GM19452 (cell line): ENCODE data around the gene HIF3A.

Experiments
- ATAC-seq: cut with Tn5 transposase; IDR thresholded peaks from one replicate; pipeline ENCODE4 v1.9.1; 2021; ENCODE audit not compliant: unreplicated experiment

Gene HIF3A

GRCh38 chr19:46326608-46327007, 29.8 kb downstream of the HIF3A start:
- no peak for ATAC-seq

DNA sequence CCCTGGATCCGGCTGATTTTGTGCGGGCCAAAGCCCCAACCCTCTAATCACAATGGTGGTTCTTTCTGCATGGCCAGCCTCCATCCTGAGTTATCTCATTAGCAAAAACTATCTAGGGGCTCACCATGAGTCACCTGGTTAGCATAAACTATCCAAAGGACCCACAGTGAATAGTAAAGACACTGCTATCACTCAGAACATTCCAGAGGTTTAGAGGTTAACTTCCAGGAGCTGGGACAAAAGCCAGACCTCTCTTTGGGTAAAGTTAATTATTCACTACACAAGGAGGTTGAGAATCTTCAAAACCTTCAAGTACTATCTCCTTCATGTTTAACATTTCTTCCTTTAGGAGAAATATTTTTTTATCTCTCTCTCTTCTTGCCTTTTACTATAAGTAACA, 31.2 kb downstream of the HIF3A start:
- no peak for ATAC-seq

GRCh38 chr19:46330319-46330918, 33.6 kb downstream of the HIF3A start:
- no peak for ATAC-seq

- no peak for ATAC-seq
Observed at GRCh38 chr19:46337487-46337886, 40.6 kb downstream of the HIF3A start.

DNA sequence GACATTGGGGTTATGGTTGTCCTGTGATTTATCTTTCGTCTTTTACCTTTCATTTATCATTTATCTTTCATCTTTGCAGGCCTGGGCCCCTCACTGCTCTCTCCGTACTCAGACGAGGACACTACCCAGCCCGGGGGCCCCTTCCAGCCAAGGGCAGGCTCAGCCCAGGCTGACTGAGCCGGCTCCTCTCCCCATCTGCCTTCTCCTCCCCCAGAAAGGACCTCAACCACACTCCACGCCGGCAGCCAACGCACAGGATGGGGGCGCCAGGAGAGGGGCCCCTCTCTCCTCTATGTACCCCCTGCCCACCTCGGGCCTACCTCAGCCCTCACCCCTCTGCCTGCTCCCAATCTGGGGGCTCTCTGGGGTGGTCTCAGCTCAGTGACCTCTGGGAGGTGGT, 42.6 kb downstream of the HIF3A start:
- no peak for ATAC-seq

DNA sequence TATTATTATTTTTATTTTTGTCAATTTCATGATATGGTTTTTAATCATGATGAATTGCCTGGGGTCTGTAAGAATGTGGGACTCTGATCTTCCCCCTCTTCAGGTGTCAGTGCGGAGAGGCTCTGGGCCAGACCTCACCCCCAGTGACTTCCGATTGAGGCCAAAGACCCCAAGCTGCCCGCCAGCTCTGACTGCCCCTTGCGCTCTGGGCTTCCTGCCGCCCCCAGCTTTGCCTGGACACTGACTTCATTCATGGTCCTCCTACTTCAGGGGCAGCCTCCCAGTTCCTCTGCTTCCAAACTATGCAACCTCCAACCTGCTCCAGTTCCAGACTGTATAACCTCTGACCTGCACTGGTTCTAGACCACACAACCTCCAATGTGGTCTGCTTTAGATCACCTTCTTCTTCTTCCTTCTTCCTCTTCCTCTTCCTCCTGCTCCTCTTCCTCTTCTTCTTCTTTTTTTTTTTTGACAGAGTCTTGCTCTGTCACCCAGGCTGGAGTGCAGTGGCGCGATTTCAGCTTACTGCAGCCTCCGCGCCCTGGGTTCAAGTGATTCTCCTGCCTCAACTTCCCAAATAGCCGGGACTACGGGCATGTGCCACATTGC, 43.3 kb downstream of the HIF3A start:
- ATAC-seq = no peak

- no peak for ATAC-seq
Observed at GRCh38 chr19:46341937-46342336, 45.1 kb downstream of the HIF3A start.

GRCh38 chr19:46344363-46344762, 47.5 kb downstream of the HIF3A start:
- ATAC-seq = no peak

DNA sequence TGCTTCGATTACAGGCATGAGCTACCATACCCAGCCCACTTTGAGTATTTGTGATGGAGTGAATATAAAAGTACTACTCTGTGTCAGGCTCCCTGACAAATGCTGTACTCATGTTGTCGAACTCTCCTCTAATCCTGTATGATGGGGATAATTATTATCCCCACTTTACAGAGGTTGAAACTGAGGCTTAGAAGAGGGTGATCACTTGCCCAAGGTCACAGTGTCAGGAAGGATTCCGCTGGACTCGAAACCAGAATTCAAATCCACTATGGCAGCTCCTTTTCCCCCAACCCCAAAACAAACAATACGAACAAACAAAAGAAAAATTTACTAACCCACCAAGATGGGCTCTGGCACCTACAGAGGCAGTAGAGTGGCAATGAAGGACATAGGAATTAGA, 48.3 kb downstream of the HIF3A start:
- ATAC-seq = no peak

DNA sequence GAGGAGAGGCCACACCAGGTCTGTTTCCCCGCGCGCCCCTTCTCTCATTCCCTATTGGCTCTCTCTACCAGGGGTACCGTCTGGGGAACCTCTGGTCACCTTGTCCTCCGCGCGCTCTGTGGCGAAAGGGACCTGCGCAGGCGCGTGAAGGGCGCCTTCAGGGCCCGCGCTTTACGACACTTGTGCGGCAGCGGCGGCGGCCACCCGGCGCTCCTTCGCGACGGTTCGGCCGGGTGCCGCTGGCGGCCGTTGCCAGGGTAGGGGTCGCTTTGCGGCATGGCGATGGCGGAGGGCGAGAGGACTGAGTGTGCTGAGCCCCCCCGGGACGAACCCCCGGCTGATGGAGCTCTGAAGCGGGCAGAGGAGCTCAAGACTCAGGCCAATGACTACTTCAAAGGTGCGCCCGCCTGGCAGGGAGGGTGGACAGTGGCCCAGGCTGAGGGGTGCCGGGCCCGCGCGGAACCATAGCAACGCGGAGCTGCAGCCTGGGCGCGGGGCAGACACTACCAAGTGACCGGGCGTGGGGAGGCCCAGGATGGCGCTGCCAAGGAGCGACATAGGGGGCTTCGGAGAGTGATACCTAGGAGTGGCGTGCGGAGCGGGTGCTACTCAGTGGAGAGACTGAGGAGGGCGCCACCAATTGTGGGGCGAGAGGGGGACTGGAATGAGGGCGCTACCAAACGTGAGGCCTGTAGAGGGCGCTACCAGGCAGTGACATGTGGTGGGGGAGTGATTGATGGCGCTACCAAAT, 50.2 kb downstream of the HIF3A start, which contains the start of gene PPP5C:
TSS of gene PPP5C (plus strand) at position 267 of the 751 bp plus-strand sequence. CDS start at position 277, 10 bp downstream.
- ATAC-seq = peak; percentile 49

DNA sequence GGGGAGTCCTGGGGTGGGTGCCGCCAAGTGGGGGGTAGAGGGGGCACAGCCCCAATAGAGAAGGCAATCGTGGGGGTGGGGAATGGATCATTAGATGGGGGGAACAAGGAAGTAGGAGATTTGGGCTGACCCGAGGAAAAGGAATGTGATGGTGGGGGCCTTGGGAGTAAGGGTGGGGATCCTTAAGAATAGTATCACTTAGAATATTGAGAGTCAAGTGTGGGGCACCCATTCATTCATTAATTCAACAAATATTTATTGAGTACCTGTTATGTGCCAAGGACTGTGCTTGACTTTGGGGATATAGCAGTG, 50.7 kb downstream of the HIF3A start:
- ATAC-seq = no peak

DNA sequence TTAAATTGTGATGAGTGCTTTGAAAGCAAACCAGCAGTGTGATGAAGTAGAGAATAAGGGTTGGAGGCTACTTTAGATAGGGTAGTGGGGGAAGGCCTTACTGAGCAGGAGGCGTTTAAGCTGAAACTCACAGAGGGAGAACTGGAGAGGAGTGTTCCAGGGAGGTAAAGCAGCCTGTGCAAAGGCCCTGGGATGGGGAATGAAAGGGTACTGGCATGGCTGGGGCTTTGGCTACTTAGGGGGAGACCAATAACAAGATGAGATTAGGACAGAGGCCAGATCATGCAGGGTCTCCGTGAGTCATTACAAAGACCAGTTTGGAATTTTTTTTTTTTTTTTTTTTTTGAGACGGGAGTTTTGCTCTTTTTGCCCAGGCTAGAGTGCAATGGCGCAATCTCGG, 51.1 kb downstream of the HIF3A start:
- ATAC-seq = no peak

GRCh38 chr19:46349311-46349993, 52.6 kb downstream of the HIF3A start:
- ATAC-seq = no peak

DNA sequence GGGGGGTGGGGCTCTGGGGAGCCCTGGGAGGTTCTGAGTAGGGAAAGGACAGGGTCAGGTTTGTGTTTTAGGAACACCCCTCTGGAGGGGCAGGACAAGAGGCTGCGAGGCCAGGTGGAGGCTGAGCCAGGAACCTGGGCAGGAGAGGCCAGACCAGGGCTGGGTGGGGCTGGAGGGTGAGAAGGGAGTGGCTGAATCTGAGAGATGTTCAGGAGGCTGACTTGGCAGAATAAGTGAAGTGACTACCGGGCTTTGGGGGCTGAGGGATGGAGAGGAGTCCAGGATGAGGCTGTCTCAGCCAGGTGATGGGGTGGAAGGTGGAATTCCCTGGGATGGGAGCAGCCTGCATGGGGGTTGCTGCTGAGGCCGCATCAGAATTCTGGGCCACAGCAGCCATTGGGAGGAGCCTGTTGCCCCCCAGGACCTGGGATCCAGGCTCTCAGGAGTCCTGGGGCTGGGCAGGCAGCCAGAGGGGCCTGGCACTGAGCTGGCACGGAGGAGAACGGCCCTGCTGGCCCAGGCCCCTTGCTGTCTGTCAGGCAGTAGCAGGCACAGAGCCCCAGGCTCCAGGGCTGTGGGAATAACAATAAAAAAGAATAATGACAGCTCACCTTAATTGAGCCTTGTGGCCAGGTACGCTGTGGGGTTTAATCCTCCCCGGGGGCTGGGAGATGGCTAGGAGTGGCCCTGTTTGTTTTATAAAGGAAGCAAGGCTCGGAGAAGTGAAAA, 53.4 kb downstream of the HIF3A start:
- no peak for ATAC-seq

- ATAC-seq = no peak
Observed at GRCh38 chr19:46350758-46351159, 53.9 kb downstream of the HIF3A start.

DNA sequence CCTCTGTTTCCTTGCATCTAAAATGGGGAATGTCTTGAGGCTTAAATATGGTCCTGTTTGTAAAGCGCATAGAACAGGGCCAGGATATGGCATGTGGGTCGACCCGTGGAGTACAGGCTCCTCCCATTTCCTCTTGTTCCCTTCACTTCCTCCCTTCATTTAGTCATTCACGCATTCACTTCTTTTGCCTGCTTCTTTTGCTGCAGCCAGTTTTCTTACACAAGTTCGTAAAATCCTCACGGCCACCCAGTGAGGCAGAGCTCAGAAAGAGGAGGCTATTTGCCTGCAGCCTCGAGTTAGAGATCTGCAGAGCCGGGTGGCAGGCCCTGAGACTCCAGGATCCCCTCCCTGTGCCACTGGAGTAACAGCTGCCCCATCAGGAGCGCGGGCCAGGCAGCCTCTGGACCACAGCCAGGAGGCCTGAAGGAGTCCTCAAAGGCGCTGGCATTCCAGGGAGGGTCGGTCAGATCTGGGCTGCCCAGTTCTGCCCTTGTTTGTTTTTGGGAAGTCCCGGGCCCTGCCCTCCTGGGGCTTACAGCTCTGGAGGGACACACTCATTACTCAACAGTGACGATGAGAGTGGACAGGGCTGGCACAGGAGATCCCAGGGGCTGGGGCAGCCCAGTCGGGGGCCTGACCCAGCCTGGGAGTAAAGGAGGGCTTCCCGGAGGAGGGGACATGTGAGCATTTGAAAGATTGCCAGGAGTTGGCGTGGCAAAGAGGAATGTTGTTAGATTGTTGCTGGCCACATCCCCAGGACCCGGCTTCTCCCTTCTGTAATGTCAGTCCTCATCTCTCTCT, 54.6 kb downstream of the HIF3A start:
- no peak for ATAC-seq

DNA sequence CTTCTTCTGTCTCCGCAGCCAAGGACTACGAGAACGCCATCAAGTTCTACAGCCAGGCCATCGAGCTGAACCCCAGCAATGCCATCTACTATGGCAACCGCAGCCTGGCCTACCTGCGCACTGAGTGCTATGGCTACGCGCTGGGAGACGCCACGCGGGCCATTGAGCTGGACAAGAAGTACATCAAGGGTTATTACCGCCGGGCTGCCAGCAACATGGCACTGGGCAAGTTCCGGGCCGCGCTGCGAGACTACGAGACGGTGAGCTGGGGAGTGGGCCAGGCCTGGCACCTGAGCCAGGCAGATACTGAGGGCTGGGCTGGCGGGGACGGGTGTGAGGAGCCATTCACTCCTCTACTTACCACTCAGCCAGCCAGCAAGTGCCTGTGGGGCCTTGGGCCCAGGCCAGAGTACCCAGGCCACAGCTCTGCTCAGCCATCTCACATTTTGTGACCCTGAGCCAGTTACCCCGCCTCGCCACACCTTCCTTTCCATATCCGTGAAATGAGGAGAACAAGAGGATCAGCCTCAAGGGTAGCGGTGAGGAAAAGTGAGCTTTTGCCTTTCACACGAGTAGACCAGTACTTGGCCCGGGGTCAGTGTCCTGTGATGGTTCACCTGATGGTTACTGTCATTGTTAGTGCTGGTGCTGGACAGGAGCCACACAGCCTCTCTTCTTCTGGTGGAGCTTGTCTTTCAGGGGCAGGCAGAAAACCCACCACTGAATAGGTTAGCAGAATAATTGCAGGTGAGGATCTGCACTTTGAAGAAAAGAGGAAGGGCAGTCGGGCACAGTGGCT, 57.1 kb downstream of the HIF3A start:
- no peak for ATAC-seq

DNA sequence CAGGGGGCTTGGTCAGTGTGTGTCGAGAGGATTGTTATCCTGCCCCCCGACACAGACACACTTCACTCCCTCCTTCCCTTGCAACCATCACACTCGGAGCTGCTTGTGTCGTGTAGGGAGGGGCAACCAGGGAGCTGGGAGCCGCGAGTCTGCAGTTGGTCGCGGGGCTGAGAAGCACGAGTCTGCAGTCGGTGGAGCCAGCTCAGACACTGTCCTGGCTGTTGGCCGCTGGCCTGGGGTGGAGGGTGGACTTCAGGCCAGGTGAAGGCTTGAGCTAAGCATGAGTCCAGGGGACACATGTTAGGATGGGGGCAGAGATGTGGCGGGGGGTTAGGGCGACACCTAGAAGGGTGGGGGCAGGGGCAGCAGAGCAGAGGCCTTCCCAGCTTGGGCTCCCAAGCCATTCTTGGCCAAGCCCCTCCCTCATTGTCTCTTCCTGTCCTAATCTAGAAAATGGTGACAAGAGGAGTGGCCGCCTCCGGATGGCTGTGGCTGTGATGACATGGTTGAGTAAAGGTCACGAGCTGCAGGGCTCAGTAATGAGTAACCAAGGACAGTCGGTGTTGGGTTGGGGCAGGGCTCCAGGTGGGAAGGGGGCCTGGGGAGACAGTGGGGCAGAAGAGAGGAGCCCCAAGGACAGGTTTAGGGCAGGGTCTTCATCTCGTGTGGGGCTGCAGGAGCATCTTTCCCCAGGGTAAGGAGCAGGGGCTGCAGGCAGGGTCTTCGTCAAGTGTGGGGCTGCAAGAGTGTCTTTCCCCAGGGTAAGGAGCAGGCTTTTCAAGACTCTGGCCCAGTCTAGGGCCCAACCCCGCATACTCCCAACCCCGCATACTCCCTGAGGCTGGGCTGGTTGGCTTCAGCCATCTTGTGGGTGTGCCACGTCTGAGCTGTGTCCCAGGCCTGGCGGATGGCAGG, 58.6 kb downstream of the HIF3A start:
- ATAC-seq = no peak
